Caco-2 (cell line): Measurements from ENCODE around the gene GCN1. TPM values are rescaled to one million over a fixed set of nuclear protein-coding genes. Genes with fewer than 3 reads are reported as not detected.

Source experiments
- BruUV-seq: library from RNA; stranded (reverse); fragments of 400-500 nt; replicated peaks from 2 replicates; lab custom pipeline; 2021; lab: Mats Ljungman, UMichigan
- CTCF ChIA-PET: fragments of 300-600 bp; sonication (Branson Sonifier 250); formaldehyde crosslinking; loops from one replicate; lab custom pipeline; 2022; ENCODE audit warnings: antibody characterized with exemption; lab: Charles Lee
- POLR2A ChIA-PET: fragments of 300-600 bp; sonication (Branson Sonifier 250); formaldehyde crosslinking; loops from one replicate; lab custom pipeline; 2022; ENCODE audit warnings: antibody characterized with exemption; lab: Charles Lee
- DNase-seq, 2 experiments: peaks; one replicate each; pipeline versions ENCODE4 v3.0.0 to v3.0.0-alpha.2; 2020 to 2022
- H3K27me3 ChIP-seq: replicated peaks from 2 replicates; pipeline ENCODE4 v1.6.0; 2011; ENCODE audit warnings: low read length; ENCODE audit not compliant: control insufficient read depth, insufficient read depth
- H3K36me3 ChIP-seq: 2 replicates; pipeline ENCODE4 v1.5.1; 2011; ENCODE audit warnings: low read length; ENCODE audit not compliant: control insufficient read depth, insufficient read depth
- H3K4me1 ChIP-seq: fragments of 250-450 bp; sonication (Bioruptor Pico); 2 replicates; pipeline ENCODE4 v1.5.1; 2020; ENCODE audit warnings: mild to moderate bottlenecking
- H3K4me3 ChIP-seq: 2 replicates; pipeline ENCODE4 v1.5.1; 2011; ENCODE audit warnings: low read depth, mild to moderate bottlenecking, control low read depth, low read length
- H3K9me3 ChIP-seq: fragments of 250-450 bp; sonication (Bioruptor Pico); 2 replicates; pipeline ENCODE4 v1.5.1; 2020; ENCODE audit warnings: mild to moderate bottlenecking, moderate library complexity
- H3K27ac Mint-ChIP-seq: one replicate; pipeline ENCODE4 v1.8.0; 2022; ENCODE audit warnings: mixed read lengths; ENCODE audit not compliant: unreplicated experiment
- H3K27me3 Mint-ChIP-seq: one replicate; pipeline ENCODE4 v1.8.0; 2022; ENCODE audit warnings: mixed read lengths; ENCODE audit not compliant: insufficient read depth, unreplicated experiment
- H3K36me3 Mint-ChIP-seq: one replicate; pipeline ENCODE4 v1.8.0; 2022; ENCODE audit warnings: mild to moderate bottlenecking, mixed read lengths; ENCODE audit not compliant: insufficient read depth, unreplicated experiment
- H3K4me1 Mint-ChIP-seq: one replicate; pipeline ENCODE4 v1.8.0; 2022; ENCODE audit warnings: low read depth, mixed read lengths; ENCODE audit not compliant: unreplicated experiment
- H3K4me3 Mint-ChIP-seq: one replicate; pipeline ENCODE4 v1.8.0; 2022; ENCODE audit warnings: mild to moderate bottlenecking, moderate library complexity, mixed read lengths; ENCODE audit not compliant: unreplicated experiment
- H3K9me3 Mint-ChIP-seq: one replicate; pipeline ENCODE4 v1.8.0; 2022; ENCODE audit warnings: mixed read lengths; ENCODE audit not compliant: unreplicated experiment
- CTCF ChIP-seq, 2 experiments: fragments of 200-600 bp in 1 of 2; IDR thresholded peaks; 1 replicate in 1 of 2; 2 replicates in 1 of 2; pipeline versions ENCODE4 v1.5.1 to v1.8.0; 2011 to 2022; ENCODE audit warnings: antibody characterized with exemption in 1 of 2, control low read depth in 1 of 2, inconsistent platforms in 1 of 2, low read depth in 1 of 2, low read length in 1 of 2, mild to moderate bottlenecking in 1 of 2, moderate library complexity in 1 of 2; ENCODE audit not compliant: insufficient read depth in 1 of 2, severe bottlenecking in 1 of 2, unreplicated experiment in 1 of 2
- intact Hi-C: fragments of 100-400 bp; cut with micrococcal nuclease; formaldehyde crosslinking; loops from one replicate; pipeline ENCODE4 v1.10.0; 2022; ENCODE audit not compliant: unreplicated experiment
- total RNA-seq: library from RNA; stranded (reverse); gene quantifications from 2 replicates; pipeline ENCODE4 v1.2.3, GENCODE V29; 2022

GCN1 gene
- total RNA-seq, 1 experiment from 2014 or later = 154 TPM

GRCh38 chr12:120093336-120093591, 101.3 kb downstream of the GCN1 start:
- H3K9me3 Mint-ChIP-seq = no peaks in the 10 kb centered on the region
- no peaks in the 10 kb centered on the region for H3K27me3 ChIP-seq
- no peaks in the 10 kb centered on the region for H3K27me3 Mint-ChIP-seq
- no TSS peak for BruUV-seq
- H3K4me1 ChIP-seq = no peaks in the 10 kb centered on the region
- peaks cover 3% of the 10 kb centered on the region for H3K36me3 ChIP-seq
- H3K9me3 ChIP-seq = no peaks in the 10 kb centered on the region
- H3K36me3 Mint-ChIP-seq = peaks cover 70% of the 10 kb centered on the region
- no peak overlapping the region for H3K27ac Mint-ChIP-seq
- H3K4me3 Mint-ChIP-seq = no peak overlapping the region
- no peaks in the 10 kb centered on the region for H3K4me1 Mint-ChIP-seq
- ChIA-PET CTCF (no interaction called here), POLR2A (no interaction called here)
- TF ChIP-seq CTCF (IDR thresholded peaks at IDR 0.05; ENCODE audit: insufficient read depth in 1 of 2, low read depth in 1 of 2, low read length in 1 of 2, severe bottlenecking in 1 of 2, unreplicated experiment in 1 of 2) = no peak
- intact Hi-C loops = no loop called here
- no peak overlapping the region for H3K4me3 ChIP-seq
- DNase-seq = no peak

GRCh38 chr12:120092551-120093335, 101.8 kb downstream of the GCN1 start:
- BruUV-seq = no TSS peak
- Mint-ChIP-seq H3K4me3 (no peak overlapping the region), H3K36me3 (peaks cover 65% of the 10 kb centered on the region), H3K27me3 (no peaks in the 10 kb centered on the region), H3K4me1 (no peaks in the 10 kb centered on the region), H3K9me3 (no peaks in the 10 kb centered on the region), H3K27ac (no peak overlapping the region)
- CTCF ChIA-PET = no interaction called here
- POLR2A ChIA-PET = interaction anchor here (0.8 kb wide), 1 partner anchor 109 kb away, joined by 4 read pairs; no protein-coding TSS in a partner anchor
- Histone ChIP-seq H3K4me1 (no peaks in the 10 kb centered on the region; the same call in 1 of the 2 replicates), H3K9me3 (no peaks in the 10 kb centered on the region), H3K36me3 (no peaks in the 10 kb centered on the region; the same call in none of the 2 replicates), H3K27me3 (no peaks in the 10 kb centered on the region), H3K4me3 (no peak overlapping the region)
- no peak for DNase-seq
- TF ChIP-seq CTCF (IDR thresholded peaks at IDR 0.05; ENCODE audit: insufficient read depth in 1 of 2, low read depth in 1 of 2, low read length in 1 of 2, severe bottlenecking in 1 of 2, unreplicated experiment in 1 of 2) = no peak
- intact Hi-C loops = no loop called here

- Mint-ChIP-seq H3K27me3 (no peaks in the 10 kb centered on the region), H3K9me3 (no peaks in the 10 kb centered on the region), H3K27ac (no peak overlapping the region), H3K36me3 (peaks cover 67% of the 10 kb centered on the region), H3K4me1 (no peaks in the 10 kb centered on the region), H3K4me3 (no peak overlapping the region)
- no peaks in the 10 kb centered on the region for H3K27me3 ChIP-seq
- H3K4me3 ChIP-seq = no peak overlapping the region
- H3K36me3 ChIP-seq = no peaks in the 10 kb centered on the region; the same call in none of the 2 replicates
- peaks cover 2% of the 10 kb centered on the region; the same call in 1 of the 2 replicates for H3K4me1 ChIP-seq
- no TSS peak for BruUV-seq
- POLR2A ChIA-PET = no interaction called here
- intact Hi-C loops = no loop called here
- TF ChIP-seq CTCF (IDR thresholded peaks at IDR 0.05; ENCODE audit: insufficient read depth in 1 of 2, low read depth in 1 of 2, low read length in 1 of 2, severe bottlenecking in 1 of 2, unreplicated experiment in 1 of 2) = no peak
- DNase-seq = no peak
- CTCF ChIA-PET = no interaction called here
- no peaks in the 10 kb centered on the region for H3K9me3 ChIP-seq
These were observed 103.0 kb downstream of the GCN1 start for GRCh38 chr12:120091371-120092090.
